ENCODE results near the gene FSCN2.

Gene FSCN2

DNA sequence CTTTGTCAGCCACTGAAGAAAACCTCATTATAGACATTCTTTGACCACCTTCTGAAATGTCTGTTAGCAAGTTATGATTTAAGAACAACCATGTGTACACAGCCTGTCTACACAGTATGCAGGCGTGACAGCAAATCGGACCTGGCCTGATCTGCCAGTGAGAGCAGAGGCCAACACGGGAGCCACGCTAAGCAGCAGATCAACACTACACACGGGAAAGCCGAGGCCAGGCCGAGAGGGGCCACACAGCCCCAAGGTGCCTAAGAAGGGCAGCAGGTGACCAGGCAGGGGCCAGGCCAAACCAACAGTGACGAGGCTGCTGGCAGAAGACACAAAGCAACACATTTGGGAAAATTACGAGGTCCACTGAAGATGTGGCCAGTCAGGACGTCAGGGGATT, 40.2 kb downstream of the FSCN2 start:
- Histone ChIP-seq H3K27ac (peak overlapping the region; percentile 75), H3K36me3 (ENCODE audit: insufficient read depth) (peaks cover 9% of the 10 kb centered on the region; the same call in 1 of the 2 replicates), H3K4me2 (peak overlapping the region; percentile 83), H3K4me3 (IDR thresholded peaks at IDR 0.05; ENCODE audit: insufficient read depth, low read depth, low read length) (no peak overlapping the region), H3K4me1 (ENCODE audit: low read depth, poor library complexity, severe bottlenecking) (peaks cover 78% of the 10 kb centered on the region), H3K27me3 (ENCODE audit: insufficient read depth, low read depth) (no peaks in the 10 kb centered on the region), H3K9ac (no peak overlapping the region), H3K79me2 (ENCODE audit: insufficient read depth, low read depth) (no peaks in the 10 kb centered on the region; the same call in 1 of the 2 replicates), H2AFZ (ENCODE audit: low read depth) (no peak overlapping the region), H4K20me1 (ENCODE audit: insufficient read depth) (no peaks in the 10 kb centered on the region)
- TF ChIP-seq, protein P1, sequence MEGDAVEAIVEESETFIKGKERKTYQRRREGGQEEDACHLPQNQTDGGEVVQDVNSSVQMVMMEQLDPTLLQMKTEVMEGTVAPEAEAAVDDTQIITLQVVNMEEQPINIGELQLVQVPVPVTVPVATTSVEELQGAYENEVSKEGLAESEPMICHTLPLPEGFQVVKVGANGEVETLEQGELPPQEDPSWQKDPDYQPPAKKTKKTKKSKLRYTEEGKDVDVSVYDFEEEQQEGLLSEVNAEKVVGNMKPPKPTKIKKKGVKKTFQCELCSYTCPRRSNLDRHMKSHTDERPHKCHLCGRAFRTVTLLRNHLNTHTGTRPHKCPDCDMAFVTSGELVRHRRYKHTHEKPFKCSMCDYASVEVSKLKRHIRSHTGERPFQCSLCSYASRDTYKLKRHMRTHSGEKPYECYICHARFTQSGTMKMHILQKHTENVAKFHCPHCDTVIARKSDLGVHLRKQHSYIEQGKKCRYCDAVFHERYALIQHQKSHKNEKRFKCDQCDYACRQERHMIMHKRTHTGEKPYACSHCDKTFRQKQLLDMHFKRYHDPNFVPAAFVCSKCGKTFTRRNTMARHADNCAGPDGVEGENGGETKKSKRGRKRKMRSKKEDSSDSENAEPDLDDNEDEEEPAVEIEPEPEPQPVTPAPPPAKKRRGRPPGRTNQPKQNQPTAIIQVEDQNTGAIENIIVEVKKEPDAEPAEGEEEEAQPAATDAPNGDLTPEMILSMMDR (conservative IDR thresholded peaks at IDR 0.05; ENCODE audit: low read depth, low read length), result no peak

GRCh38 chr17:81569986-81570514, 41.9 kb downstream of the FSCN2 start:
- H3K27me3 ChIP-seq (ENCODE audit: insufficient read depth, low read depth), result no peaks in the 10 kb centered on the region
- no peak overlapping the region for H3K9ac ChIP-seq
- H4K20me1 ChIP-seq (ENCODE audit: insufficient read depth), result no peaks in the 10 kb centered on the region
- peaks cover 12% of the 10 kb centered on the region; the same call in 1 of the 2 replicates for H3K36me3 ChIP-seq (ENCODE audit: insufficient read depth)
- H3K4me1 ChIP-seq (ENCODE audit: low read depth, poor library complexity, severe bottlenecking), result peaks cover 62% of the 10 kb centered on the region
- TF ChIP-seq, protein P1 (conservative IDR thresholded peaks at IDR 0.05; ENCODE audit: low read depth, low read length), result no peak
- H3K79me2 ChIP-seq (ENCODE audit: insufficient read depth, low read depth), result no peaks in the 10 kb centered on the region; the same call in 1 of the 2 replicates
- H3K27ac ChIP-seq, result peak overlapping the region; percentile 75; the same call in 1 of the 2 replicates
- no peak overlapping the region for H2AFZ ChIP-seq (ENCODE audit: low read depth)
- H3K4me2 ChIP-seq, result no peak overlapping the region; the same call in 1 of the 2 replicates
- no peak overlapping the region for H3K4me3 ChIP-seq (IDR thresholded peaks at IDR 0.05; ENCODE audit: insufficient read depth, low read depth, low read length)

GRCh38 chr17:81570964-81571363, 42.8 kb downstream of the FSCN2 start:
- Histone ChIP-seq H3K79me2 (ENCODE audit: insufficient read depth, low read depth) (no peaks in the 10 kb centered on the region; the same call in 1 of the 2 replicates), H3K27me3 (ENCODE audit: insufficient read depth, low read depth) (no peaks in the 10 kb centered on the region), H3K4me1 (ENCODE audit: low read depth, poor library complexity, severe bottlenecking) (peaks cover 53% of the 10 kb centered on the region), H3K9ac (no peak overlapping the region), H3K4me3 (IDR thresholded peaks at IDR 0.05; ENCODE audit: insufficient read depth, low read depth, low read length) (no peak overlapping the region), H3K36me3 (ENCODE audit: insufficient read depth) (peaks cover 12% of the 10 kb centered on the region; the same call in 1 of the 2 replicates), H3K4me2 (no peak overlapping the region), H4K20me1 (ENCODE audit: insufficient read depth) (no peaks in the 10 kb centered on the region), H2AFZ (ENCODE audit: low read depth) (no peak overlapping the region), H3K27ac (no peak overlapping the region)
- TF ChIP-seq, protein P1 (conservative IDR thresholded peaks at IDR 0.05; ENCODE audit: low read depth, low read length), result no peak

GRCh38 chr17:81572563-81573168, 44.5 kb downstream of the FSCN2 start:
- Histone ChIP-seq H2AFZ (ENCODE audit: low read depth) (no peak overlapping the region), H3K4me2 (no peak overlapping the region), H3K27ac (no peak overlapping the region), H3K79me2 (ENCODE audit: insufficient read depth, low read depth) (no peaks in the 10 kb centered on the region; the same call in 1 of the 2 replicates), H3K9ac (no peak overlapping the region), H3K36me3 (ENCODE audit: insufficient read depth) (peaks cover 12% of the 10 kb centered on the region; the same call in 1 of the 2 replicates), H3K4me3 (IDR thresholded peaks at IDR 0.05; ENCODE audit: insufficient read depth, low read depth, low read length) (no peak overlapping the region), H4K20me1 (ENCODE audit: insufficient read depth) (no peaks in the 10 kb centered on the region), H3K27me3 (ENCODE audit: insufficient read depth, low read depth) (no peaks in the 10 kb centered on the region), H3K4me1 (ENCODE audit: low read depth, poor library complexity, severe bottlenecking) (peaks cover 36% of the 10 kb centered on the region)
- TF ChIP-seq, protein P1 (conservative IDR thresholded peaks at IDR 0.05; ENCODE audit: low read depth, low read length), result no peak
